GM13977 (cell line): Measurements from ENCODE around the gene DYNLRB2.

Experiments used
- DNase-seq: peaks from one replicate; pipeline ENCODE4 v3.0.0; 2012; ENCODE audit warnings: low spot score
- in situ Hi-C: fragments of 300-500 bp; cut with MboI; formaldehyde crosslinking; loops from one replicate; pipeline ENCODE4 v1.12.0; 2022; ENCODE audit warnings: low sequenced_read_pairs, low pct_unique_long_range_greater_than_20kb, mixed read lengths, inconsistent platforms; ENCODE audit not compliant: unreplicated experiment
- TF ChIP-seq, protein P1 (sequence below): IDR thresholded peaks from 2 replicates; pipeline ENCODE4 v1.5.1; 2012; ENCODE audit warnings: mild to moderate bottlenecking, control low read depth; ENCODE audit not compliant: insufficient read depth; ENCODE audit errors: extremely low read depth, missing control alignments

Gene DYNLRB2

DNA sequence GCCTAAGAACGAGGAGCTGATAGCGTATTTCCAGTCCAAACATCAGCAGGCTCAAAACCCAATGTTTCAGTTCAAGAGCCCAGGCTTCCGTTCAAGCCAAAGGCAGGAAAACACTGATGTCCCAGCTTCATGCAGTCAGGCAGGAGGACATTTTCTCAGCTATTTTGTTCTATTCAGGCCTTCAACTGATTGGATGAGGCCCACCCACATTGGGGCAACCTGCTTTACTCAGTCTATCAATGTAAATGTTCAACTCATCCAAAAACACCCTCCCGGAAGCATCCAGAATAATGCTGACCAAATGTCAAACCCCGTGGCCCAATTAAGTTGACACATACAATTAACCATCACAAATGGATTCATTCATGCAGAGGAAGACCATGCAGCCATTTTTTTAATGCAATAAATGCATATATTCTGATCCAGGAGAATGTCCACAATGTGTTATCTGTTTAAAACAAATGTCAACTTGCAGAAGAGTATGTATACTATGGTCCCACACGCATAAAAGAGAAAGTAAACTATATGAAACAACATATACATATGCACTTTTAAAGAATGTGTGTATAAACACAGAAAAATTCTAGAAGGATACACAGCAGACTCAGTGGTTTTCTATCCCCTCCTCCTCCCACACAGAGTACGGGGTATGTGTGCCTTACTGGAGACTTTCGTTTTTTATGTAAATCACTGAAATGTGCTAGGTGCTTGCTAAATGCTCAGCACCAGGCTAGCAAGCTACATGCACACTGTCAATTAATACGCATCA, 28.8 kb upstream of the DYNLRB2 start:
- TF ChIP-seq, protein P1, sequence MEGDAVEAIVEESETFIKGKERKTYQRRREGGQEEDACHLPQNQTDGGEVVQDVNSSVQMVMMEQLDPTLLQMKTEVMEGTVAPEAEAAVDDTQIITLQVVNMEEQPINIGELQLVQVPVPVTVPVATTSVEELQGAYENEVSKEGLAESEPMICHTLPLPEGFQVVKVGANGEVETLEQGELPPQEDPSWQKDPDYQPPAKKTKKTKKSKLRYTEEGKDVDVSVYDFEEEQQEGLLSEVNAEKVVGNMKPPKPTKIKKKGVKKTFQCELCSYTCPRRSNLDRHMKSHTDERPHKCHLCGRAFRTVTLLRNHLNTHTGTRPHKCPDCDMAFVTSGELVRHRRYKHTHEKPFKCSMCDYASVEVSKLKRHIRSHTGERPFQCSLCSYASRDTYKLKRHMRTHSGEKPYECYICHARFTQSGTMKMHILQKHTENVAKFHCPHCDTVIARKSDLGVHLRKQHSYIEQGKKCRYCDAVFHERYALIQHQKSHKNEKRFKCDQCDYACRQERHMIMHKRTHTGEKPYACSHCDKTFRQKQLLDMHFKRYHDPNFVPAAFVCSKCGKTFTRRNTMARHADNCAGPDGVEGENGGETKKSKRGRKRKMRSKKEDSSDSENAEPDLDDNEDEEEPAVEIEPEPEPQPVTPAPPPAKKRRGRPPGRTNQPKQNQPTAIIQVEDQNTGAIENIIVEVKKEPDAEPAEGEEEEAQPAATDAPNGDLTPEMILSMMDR: no peak
- DNase-seq: no peak
- in situ Hi-C loops: no loop called here

DNA sequence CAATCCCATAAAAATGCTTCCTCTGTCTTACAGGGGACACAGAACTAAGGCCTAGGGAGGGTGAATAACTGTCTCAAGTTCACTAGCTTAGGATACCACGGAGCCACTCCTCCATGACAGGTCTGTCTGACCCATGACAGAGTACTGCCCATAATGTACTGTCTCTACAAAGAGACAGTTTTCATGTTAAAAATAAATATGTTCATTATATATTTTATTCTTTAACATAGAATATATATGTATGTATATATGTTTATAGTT, 28.3 kb upstream of the DYNLRB2 start:
- DNase-seq: no peak
- TF ChIP-seq, protein P1: no peak
- in situ Hi-C loops: no loop called here

DNA sequence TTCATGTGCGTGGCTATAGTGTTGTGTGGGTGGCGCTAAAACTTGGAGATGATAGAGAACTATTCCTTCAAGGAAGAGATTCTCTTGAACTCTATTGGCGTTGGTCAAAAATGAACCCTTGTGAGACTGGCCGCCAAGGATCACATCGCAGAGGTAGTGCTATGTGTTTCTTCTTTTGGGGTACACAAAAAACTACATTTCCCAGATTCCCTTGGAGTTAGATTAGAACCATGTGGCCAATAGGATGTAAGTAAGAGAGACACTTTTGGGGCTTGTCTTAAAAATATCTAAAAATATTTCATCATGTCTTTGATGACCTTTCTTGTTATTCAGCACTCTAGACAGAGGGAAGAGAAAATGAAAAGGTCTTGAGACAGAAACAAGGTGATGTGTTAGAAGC, 25.4 kb upstream of the DYNLRB2 start:
- in situ Hi-C loops: no loop called here
- TF ChIP-seq, protein P1: no peak
- DNase-seq: no peak

DNA sequence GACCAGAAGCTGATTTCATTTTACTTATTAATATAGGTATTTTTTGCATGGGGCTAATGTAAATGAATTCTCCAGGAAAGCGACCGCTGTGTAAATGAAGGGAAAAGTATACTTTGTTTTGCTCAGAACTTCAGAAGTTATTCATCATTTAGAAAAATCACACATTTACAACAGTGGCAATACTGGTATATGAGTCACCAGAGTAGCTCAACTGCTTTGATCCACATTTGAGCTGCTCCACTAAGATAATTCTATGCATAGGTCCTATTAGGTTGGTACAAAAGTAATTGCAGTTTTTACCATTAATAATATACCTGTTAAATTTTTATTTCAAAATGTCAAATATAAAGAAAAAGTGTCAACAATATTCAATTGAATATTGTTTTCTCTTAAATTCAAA, 22.9 kb upstream of the DYNLRB2 start:
- in situ Hi-C loops: no loop called here
- no peak for DNase-seq
- TF ChIP-seq, protein P1: no peak

DNA sequence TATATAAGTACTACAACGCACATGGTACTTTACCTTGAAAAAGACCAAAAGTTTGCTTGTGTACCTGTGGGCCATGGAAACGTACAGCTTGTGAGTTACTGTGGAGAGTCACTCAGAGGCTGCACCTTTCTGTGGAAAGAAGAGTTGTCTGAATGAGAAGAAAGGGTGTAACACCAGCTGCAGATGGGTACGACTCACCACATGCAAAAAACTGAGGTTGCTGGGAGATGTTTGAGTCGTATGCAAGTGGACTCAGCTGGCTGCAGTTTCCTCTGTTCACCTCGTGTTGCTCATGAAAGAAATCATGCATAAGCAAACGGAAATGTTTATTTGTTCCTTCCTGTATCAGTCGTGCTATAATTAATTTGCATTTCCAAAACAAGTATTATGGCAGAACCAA, 22.4 kb upstream of the DYNLRB2 start:
- DNase-seq: no peak
- in situ Hi-C loops: no loop called here
- TF ChIP-seq, protein P1: no peak

DNA sequence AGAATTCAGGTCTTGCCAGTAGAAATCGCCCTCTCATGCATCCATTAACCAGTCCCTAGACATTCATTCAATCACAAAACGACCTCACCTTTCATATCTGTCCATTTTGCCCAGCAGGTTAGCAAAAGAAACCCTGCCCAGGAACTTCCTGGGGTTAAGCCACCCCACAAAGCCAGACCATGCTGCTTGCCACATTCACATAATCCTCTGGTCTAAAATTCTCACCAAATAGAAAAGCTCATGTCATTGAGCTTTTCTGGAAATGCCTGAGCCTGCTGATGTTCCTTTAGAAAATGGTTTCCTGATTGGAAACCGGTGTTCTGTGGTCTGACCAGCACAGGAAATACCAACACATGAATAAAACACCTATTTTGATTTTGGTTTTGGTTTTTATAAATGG, 21.6 kb upstream of the DYNLRB2 start:
- in situ Hi-C loops: no loop called here
- DNase-seq: no peak
- TF ChIP-seq, protein P1: no peak

DNA sequence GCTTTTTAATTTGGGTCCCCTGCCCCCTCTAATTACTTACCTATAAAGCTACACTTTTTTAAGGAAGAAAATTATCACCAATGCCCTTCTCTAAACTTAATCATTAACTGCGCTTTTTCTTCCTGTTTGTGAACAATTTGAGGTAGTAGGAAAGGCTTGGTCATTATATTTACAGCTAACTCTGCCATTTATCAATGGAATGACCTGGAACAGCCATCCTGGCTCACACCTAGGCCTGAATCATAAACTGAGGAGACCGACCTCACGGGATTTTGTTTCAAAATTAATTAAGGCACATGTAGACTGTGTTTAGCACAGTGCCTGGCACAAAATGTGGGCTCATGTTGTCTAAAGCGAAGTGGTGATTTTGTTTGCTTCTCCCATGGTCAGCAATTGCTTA, 15.4 kb upstream of the DYNLRB2 start:
- in situ Hi-C loops: no loop called here
- TF ChIP-seq, protein P1: no peak
- no peak for DNase-seq
